Neural crest cell (in vitro differentiated cells): Measurements from ENCODE around the gene ETFDH. TPM values are rescaled to one million over a fixed set of nuclear protein-coding genes. Genes with fewer than 3 reads are reported as not detected.
"Not testable (repeated sequence)": the region's sequence is repeated elsewhere in the genome, so short reads cannot be mapped to it uniquely, and the experiment has no call there.

Experiments
- DNase-seq: peaks from one replicate; pipeline ENCODE4 v3.0.0; 2021; ENCODE audit warnings: low read depth, mixed read lengths, low spot score
- H3K27ac Mint-ChIP-seq: one replicate; pipeline ENCODE4 v1.8.0; 2021; ENCODE audit warnings: mild to moderate bottlenecking, mixed read lengths; ENCODE audit not compliant: unreplicated experiment
- H3K27me3 Mint-ChIP-seq: 2 replicates; pipeline ENCODE4 v1.8.0; 2021; ENCODE audit warnings: low read depth, mild to moderate bottlenecking, mixed read lengths
- H3K36me3 Mint-ChIP-seq: 2 replicates; pipeline ENCODE4 v1.8.0; 2021; ENCODE audit warnings: low read depth, mild to moderate bottlenecking, mixed read lengths
- H3K4me1 Mint-ChIP-seq: 2 replicates; pipeline ENCODE4 v1.8.0; 2021; ENCODE audit warnings: mixed read lengths
- H3K4me3 Mint-ChIP-seq: one replicate; pipeline ENCODE4 v1.8.0; 2021; ENCODE audit warnings: mild to moderate bottlenecking, mixed read lengths
- H3K9me3 Mint-ChIP-seq: 2 replicates; pipeline ENCODE4 v1.8.0; 2021; ENCODE audit warnings: mixed read lengths
- total RNA-seq: library from RNA; stranded (reverse); gene quantifications from 2 replicates; pipeline ENCODE4 v1.2.1, GENCODE V29; 2021
- TF ChIP-seq, protein P1 (sequence below): fragments of 200-600 bp; sonication (generic); conservative IDR thresholded peaks from 2 replicates; pipeline ENCODE4 v1.5.0; 2021; ENCODE audit warnings: antibody characterized with exemption, mild to moderate bottlenecking

The ETFDH gene
- total RNA-seq, 1 donor from 2014 or later, result 15.8 TPM

DNA sequence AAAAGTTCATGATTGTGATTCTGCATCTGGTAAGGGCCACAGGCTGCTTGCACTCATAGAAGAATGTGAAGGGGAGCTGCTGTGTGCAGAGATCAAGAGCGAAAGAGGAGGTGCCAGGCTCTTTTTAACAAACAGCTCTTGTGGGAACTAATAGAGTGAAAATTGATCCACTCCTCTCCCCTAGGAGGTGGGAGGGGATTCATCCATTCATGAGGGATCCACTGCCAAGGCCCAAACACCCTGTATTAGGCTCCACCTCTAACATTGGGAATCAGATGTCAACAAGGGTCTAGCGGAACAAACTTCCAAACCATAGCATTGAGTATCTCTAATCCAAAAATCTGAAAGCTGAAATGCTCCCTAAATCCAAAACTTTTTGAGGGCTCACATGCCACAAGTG is 67.5 kb downstream of the ETFDH start:
- no peak overlapping the region for H3K4me3 Mint-ChIP-seq
- no peaks in the 10 kb centered on the region for H3K36me3 Mint-ChIP-seq
- DNase-seq, result no peak
- TF ChIP-seq, protein P1, sequence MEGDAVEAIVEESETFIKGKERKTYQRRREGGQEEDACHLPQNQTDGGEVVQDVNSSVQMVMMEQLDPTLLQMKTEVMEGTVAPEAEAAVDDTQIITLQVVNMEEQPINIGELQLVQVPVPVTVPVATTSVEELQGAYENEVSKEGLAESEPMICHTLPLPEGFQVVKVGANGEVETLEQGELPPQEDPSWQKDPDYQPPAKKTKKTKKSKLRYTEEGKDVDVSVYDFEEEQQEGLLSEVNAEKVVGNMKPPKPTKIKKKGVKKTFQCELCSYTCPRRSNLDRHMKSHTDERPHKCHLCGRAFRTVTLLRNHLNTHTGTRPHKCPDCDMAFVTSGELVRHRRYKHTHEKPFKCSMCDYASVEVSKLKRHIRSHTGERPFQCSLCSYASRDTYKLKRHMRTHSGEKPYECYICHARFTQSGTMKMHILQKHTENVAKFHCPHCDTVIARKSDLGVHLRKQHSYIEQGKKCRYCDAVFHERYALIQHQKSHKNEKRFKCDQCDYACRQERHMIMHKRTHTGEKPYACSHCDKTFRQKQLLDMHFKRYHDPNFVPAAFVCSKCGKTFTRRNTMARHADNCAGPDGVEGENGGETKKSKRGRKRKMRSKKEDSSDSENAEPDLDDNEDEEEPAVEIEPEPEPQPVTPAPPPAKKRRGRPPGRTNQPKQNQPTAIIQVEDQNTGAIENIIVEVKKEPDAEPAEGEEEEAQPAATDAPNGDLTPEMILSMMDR, result no peak
- no peak overlapping the region for H3K27ac Mint-ChIP-seq
- no peaks in the 10 kb centered on the region for H3K4me1 Mint-ChIP-seq
- H3K9me3 Mint-ChIP-seq, result no peaks in the 10 kb centered on the region
- H3K27me3 Mint-ChIP-seq, result no peaks in the 10 kb centered on the region

DNA sequence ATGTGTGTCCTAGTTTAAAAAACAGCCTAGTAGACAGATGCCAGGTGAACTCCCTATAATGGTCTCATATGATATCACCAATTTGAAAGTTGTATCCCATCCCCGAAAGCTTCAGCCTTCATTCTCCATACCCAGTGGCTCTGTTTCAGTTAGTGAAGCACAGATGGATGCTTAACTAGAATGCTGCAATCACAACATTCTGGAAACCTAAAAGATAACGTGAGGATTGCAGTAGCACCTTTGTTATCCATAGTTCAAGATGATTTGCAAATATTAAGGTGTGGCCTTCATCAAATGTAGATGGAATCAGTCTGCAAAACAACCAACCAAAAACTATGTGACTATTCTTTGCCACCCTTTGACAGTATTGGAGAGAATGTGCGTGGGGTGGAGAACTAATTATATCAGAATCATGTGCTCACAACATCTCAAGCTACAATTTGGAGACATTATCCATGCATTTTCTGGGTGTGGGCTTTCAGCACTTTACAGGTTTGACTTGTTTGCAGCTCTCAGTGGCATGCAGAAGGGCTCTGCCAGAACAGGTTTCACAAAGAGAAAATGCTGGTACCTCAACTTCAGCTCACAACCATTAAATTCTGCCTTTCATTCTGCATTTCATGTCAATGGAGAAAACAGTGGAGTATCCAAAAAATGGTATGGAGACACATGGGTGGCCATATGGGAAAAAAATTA is 69.4 kb downstream of the ETFDH start:
- H3K36me3 Mint-ChIP-seq, result no peaks in the 10 kb centered on the region
- TF ChIP-seq, protein P1, result no peak
- no peak overlapping the region for H3K4me3 Mint-ChIP-seq
- H3K9me3 Mint-ChIP-seq, result no peaks in the 10 kb centered on the region
- H3K4me1 Mint-ChIP-seq, result no peaks in the 10 kb centered on the region
- DNase-seq, result no peak
- H3K27me3 Mint-ChIP-seq, result no peaks in the 10 kb centered on the region
- no peak overlapping the region for H3K27ac Mint-ChIP-seq

DNA sequence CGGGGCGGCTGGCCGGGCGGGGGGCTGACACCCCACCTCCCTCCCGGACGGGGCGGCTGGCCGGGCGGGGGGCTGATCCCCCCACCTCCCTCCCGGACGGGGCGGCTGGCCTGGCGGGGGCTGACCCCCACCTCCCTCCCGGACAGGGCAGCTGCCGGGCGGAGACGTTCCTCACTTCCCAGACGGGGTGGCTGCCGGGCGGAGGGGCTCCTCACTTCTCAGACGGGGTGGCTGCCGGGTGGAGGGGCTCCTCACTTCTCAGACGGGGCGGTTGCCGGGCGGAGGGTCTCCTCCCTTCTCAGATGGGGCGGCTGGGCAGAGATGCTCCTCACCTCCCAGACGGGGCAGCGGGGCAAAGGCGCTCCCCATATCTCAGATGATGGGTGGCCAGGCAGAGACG is 74.4 kb downstream of the ETFDH start:
- not testable (repeated sequence) for DNase-seq, H3K4me1 Mint-ChIP-seq, H3K4me3 Mint-ChIP-seq, H3K27ac Mint-ChIP-seq, H3K27me3 Mint-ChIP-seq, H3K9me3 Mint-ChIP-seq, H3K36me3 Mint-ChIP-seq

DNA sequence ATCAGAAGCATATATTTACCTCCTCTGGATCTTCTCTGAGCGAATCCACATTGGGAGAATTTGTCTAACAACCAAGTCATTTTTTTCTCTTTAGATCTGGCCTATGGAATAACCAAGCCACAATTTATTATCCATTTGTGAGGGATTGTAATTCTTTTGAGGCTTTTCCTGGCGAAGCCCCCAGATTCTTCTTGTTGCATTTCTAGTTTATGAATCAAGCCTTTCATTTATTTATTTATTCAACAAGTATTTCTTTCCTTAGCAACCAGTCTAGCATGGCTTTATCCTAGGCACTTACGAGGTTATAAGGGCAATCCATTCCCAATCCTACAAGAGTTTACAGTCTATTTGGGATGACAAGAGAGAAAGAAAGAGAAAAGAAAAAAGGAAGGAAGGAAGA is 78.3 kb downstream of the ETFDH start:
- Mint-ChIP-seq H3K9me3 (peaks cover 4% of the 10 kb centered on the region), H3K27me3 (no peaks in the 10 kb centered on the region), H3K27ac (no peak overlapping the region), H3K4me1 (no peaks in the 10 kb centered on the region), H3K4me3 (no peak overlapping the region), H3K36me3 (no peaks in the 10 kb centered on the region)
- TF ChIP-seq, protein P1, result no peak
- DNase-seq, result no peak

DNA sequence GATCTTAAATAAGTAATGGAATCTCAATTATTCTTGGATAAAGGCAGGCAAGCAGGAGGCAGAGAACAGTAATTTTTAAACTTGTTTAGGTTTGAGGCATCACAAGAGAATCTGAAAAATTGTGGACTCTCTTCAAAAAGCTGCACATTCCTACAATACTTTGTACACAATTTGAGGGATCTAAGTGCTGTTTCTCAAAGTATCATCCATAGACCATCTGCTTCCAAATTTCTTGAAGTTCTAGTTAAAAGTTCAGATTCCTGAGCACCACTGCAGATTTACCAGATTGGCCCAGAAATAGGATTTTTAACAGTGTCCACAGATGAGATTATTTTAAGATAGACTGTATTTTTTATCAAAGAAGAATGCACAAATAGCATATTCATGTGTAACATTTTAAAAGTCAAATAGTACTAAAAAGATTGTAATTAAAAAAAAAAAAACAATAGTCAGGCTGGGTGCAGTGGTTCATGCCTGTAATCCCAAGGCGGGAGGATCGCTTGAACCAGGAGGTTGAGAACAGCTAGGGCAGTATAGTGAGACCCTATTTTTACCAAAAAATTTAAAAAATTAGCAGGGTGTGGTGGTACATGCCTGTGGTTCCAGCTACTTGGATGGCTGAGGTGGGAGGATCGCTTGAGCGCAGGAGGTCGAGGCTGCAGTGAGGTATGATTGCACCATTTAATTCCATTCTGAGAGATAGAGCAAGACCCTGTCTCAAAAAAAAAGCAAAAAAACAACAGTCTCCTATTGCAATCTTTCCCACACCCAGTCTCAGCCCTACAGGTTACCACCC is 82.5 kb downstream of the ETFDH start:
- Mint-ChIP-seq H3K27me3 (no peaks in the 10 kb centered on the region), H3K9me3 (peaks cover 6% of the 10 kb centered on the region), H3K4me1 (no peaks in the 10 kb centered on the region), H3K4me3 (no peak overlapping the region), H3K27ac (no peak overlapping the region), H3K36me3 (no peaks in the 10 kb centered on the region)
- TF ChIP-seq, protein P1, result no peak
- DNase-seq, result no peak

DNA sequence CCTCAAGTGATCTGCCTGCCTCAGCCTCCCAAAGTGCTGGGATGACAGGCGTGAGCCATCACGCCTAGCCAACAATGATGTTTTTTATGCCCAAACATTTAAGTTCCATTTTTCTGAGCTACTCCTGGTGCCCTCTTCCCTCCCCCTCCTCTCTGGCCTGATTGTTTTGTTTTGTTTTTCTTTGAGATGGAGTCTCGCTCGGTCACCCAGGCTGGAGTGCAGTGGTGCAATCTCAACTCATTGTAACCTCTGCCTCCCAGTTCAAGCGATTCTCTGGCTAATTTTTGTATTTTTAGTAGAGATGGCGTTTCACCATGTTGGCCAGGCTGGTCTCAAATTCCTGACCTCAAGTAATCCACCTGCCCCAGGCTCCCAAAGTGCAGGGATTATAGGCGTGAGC is 83.7 kb downstream of the ETFDH start:
- H3K9me3 Mint-ChIP-seq, H3K27ac Mint-ChIP-seq, H3K4me3 Mint-ChIP-seq, H3K4me1 Mint-ChIP-seq, DNase-seq, H3K36me3 Mint-ChIP-seq, H3K27me3 Mint-ChIP-seq: not testable (repeated sequence)
